ENCODE data around the gene SERPINA9.

- no peak for TF ChIP-seq ZNF274 (IDR thresholded peaks at IDR 0.05; ENCODE audit: low read depth, low read length)
- TF ChIP-seq SUZ12 (IDR thresholded peaks at IDR 0.05; ENCODE audit: extremely low read depth, insufficient read depth, insufficient read length) = no peak
Measured at GRCh38 chr14:94485944-94486841, 10.2 kb upstream of the SERPINA9 start.
